ENCODE results near the gene CDK17. TPM values are rescaled to one million over a fixed set of nuclear protein-coding genes. Genes with fewer than 3 reads are reported as not detected.
"Not testable (repeated sequence)": the region's sequence is repeated elsewhere in the genome, so short reads cannot be mapped to it uniquely, and the experiment has no call there.

Gene CDK17
- total and polyA plus RNA-seq, 10 donors: 12.9 to 108 (median 66.4) TPM

DNA sequence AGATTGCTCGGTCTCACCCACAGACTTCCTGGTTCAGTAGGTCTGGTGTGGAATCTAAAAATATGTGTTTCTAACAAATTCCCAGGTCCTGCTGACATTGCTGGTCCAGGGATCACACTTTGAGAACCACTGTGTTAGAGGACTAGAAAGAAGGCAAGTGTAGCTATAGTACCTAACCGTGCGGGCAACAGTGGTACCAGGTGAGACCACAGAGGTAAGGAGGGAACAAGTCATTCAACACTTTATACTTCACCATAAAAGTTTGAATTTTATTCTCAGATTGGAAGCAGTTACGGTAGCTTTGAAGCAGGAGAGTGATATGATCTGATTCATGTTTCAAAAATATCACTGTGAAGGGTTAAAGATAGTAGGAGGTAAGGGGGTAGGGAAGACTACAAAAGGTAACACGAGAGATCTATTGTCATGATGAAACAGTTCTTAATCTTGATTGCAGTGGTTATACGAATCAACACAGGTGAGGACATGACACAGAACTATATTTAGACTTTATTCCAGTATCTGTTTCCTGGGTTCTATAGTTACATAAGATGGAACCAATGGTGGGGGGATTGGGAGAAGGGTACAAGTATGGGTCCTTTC lies 73.5 kb downstream of the CDK17 start:
- Histone ChIP-seq H3K9me3 (no peaks in the 10 kb centered on the region), H3K4me1 (peaks cover 3 to 64% (median 35%) of the 10 kb centered on the region in 6 donors), H3K36me3 (peaks cover 4 to 48% (median 12%) of the 10 kb centered on the region in 6 donors), H3K4me3 (no peak overlapping the region), H3K27ac (peak overlapping the region in 4 of 8 donors; percentile 1 to 61 (median 12)), H3K27me3 (replicated peaks in 1 of 7) (no peaks in the 10 kb centered on the region)
- WGBS, 5 donors: 68 to 79% (median 75%) methylated on average over 6 of the region's 6 CpGs
- intact Hi-C loops (cut with DNase I; ENCODE audit: low total_unique reads): loop anchor here (2.0 kb wide), 1 partner anchor 14 kb away; no protein-coding TSS in a partner anchor
- DNase-seq: no peak
- TF ChIP-seq, protein P1, sequence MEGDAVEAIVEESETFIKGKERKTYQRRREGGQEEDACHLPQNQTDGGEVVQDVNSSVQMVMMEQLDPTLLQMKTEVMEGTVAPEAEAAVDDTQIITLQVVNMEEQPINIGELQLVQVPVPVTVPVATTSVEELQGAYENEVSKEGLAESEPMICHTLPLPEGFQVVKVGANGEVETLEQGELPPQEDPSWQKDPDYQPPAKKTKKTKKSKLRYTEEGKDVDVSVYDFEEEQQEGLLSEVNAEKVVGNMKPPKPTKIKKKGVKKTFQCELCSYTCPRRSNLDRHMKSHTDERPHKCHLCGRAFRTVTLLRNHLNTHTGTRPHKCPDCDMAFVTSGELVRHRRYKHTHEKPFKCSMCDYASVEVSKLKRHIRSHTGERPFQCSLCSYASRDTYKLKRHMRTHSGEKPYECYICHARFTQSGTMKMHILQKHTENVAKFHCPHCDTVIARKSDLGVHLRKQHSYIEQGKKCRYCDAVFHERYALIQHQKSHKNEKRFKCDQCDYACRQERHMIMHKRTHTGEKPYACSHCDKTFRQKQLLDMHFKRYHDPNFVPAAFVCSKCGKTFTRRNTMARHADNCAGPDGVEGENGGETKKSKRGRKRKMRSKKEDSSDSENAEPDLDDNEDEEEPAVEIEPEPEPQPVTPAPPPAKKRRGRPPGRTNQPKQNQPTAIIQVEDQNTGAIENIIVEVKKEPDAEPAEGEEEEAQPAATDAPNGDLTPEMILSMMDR (IDR thresholded peaks at IDR 0.05 in 8 of 11, conservative IDR thresholded peaks at IDR 0.05 in 3 of 11): no peak
- TF ChIP-seq POLR2A (IDR thresholded peaks at IDR 0.05) (no peak), POLR2AphosphoS5 (IDR thresholded peaks at IDR 0.05) (no peak)

DNA sequence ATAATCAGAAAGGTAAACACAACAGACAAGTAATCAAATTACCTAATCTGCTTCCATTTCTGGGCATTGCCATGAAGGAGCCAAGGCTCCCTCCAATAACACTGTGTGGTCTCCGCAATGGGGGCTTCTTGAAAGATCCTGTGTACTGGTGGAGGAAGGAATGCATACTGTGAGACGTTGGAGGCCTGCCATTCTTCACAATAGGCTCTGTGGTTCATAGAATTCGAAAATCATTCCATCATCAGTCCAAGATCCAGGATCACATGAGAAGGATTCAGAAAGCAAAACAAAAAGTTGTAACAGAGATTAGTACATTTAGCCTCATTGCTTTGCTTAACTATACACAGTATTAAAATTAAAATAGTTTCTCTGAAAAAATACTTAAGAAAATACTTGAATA lies 76.3 kb downstream of the CDK17 start:
- WGBS, 5 donors: 82 to 90% (median 87%) methylated on average over 3 of the region's 3 CpGs
- no peak overlapping the region for H3K4me3 ChIP-seq
- no peaks in the 10 kb centered on the region for H3K27me3 ChIP-seq (replicated peaks in 1 of 7)
- peaks cover 4 to 33% (median 12%) of the 10 kb centered on the region in 6 donors for H3K36me3 ChIP-seq
- intact Hi-C loops (cut with DNase I; ENCODE audit: low total_unique reads): no loop called here
- DNase-seq: no peak
- H3K27ac ChIP-seq: peak overlapping the region in 1 of 8 donors; percentile 10
- H3K4me1 ChIP-seq: peaks cover 3 to 46% (median 30%) of the 10 kb centered on the region in 6 donors
- TF ChIP-seq POLR2AphosphoS5 (IDR thresholded peaks at IDR 0.05): no peak
- TF ChIP-seq, protein P1 (IDR thresholded peaks at IDR 0.05 in 8 of 11, conservative IDR thresholded peaks at IDR 0.05 in 3 of 11): no peak
- TF ChIP-seq POLR2A (IDR thresholded peaks at IDR 0.05): no peak
- no peaks in the 10 kb centered on the region for H3K9me3 ChIP-seq

DNA sequence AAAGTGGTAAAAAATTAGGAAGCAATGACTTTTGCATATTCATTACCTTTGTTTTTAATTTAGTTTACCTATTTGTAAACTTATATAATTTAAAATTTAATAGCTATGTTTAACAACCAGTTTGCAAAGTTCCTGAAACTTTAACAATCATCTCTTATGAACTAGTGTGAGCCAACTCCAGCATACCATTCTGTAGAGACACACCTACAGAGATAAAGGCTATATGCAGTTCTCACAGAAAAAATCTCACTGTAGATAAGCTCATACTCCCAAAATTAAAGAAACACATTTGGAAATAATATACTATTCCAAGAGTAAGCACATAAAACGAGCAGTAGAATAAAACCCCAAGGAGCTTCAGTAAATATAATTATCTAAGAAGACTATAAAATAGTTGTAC lies 77.5 kb downstream of the CDK17 start:
- TF ChIP-seq, protein P1 (IDR thresholded peaks at IDR 0.05 in 8 of 11, conservative IDR thresholded peaks at IDR 0.05 in 3 of 11): no peak
- TF ChIP-seq POLR2A (IDR thresholded peaks at IDR 0.05): no peak
- intact Hi-C loops (cut with DNase I; ENCODE audit: low total_unique reads): no loop called here
- Histone ChIP-seq H3K27me3 (replicated peaks in 1 of 7) (no peaks in the 10 kb centered on the region), H3K9me3 (no peaks in the 10 kb centered on the region), H3K27ac (no peak overlapping the region), H3K4me3 (no peak overlapping the region), H3K4me1 (peaks cover 0 to 34% (median 23%) of the 10 kb centered on the region in 6 donors), H3K36me3 (peaks cover 4 to 28% (median 12%) of the 10 kb centered on the region in 6 donors)
- no peak for DNase-seq
- 91 to 100% (median 94%) methylated on average over 1 of the region's 1 CpG for WGBS, 5 donors

DNA sequence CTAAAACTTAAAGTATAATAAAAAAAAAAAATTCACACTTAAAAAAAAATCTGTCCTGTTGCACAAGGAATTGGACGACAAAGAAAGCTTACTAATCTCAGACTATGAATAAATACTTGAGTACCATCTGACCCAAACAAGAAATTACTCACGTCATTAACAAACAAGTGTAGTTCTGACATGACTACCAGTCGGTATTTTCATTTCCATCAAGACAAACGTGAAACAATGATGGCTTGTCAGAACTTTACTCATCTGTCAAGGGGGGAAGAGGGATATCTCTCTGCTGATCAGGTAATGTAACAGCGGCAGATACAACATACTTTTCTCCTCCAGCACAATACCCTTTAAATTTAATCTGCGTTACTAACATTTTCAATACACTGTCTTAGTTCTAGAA lies 78.3 kb downstream of the CDK17 start:
- H3K9me3 ChIP-seq: no peaks in the 10 kb centered on the region
- intact Hi-C loops (cut with DNase I; ENCODE audit: low total_unique reads): no loop called here
- 78 to 92% (median 81%) methylated on average over 6 of the region's 6 CpGs for WGBS, 5 donors

DNA sequence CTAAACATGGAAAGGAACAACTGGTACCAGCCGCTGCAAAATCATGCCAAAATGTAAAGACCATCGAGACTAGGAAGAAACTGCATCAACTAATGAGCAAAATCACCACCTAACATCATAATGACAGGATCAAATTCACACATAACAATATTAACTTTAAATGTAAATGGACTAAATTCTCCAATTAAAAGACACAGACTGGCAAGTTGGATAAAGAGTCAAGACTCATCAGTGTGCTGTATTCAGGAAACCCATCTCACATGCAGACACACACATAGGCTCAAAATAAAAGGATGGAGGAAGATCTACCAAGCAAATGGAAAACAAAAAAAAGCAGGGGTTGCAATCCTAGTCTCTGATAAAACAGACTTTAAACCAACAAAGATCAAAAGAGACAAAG lies 82.4 kb downstream of the CDK17 start:
- H3K27ac ChIP-seq; DNase-seq; intact Hi-C loops (cut with DNase I; ENCODE audit: low total_unique reads); H3K9me3 ChIP-seq; H3K4me3 ChIP-seq; H3K27me3 ChIP-seq (replicated peaks in 1 of 7): not testable (repeated sequence)
- Histone ChIP-seq H3K4me1 (peaks cover 0 to 23% (median 13%) of the 10 kb centered on the region in 6 donors), H3K36me3 (peaks cover 0 to 16% (median 5%) of the 10 kb centered on the region in 6 donors)
- WGBS, 5 donors: 88 to 100% (median 94%) methylated on average over 2 of the region's 2 CpGs

More for the DNA sequence above, 78.3 kb downstream of the CDK17 start:
- Histone ChIP-seq H3K4me3 (no peak overlapping the region), H3K27ac (no peak overlapping the region), H3K36me3 (peaks cover 4 to 28% (median 12%) of the 10 kb centered on the region in 6 donors), H3K27me3 (replicated peaks in 1 of 7) (no peaks in the 10 kb centered on the region), H3K4me1 (peaks cover 0 to 26% (median 15%) of the 10 kb centered on the region in 6 donors)
- TF ChIP-seq POLR2AphosphoS5 (IDR thresholded peaks at IDR 0.05) (no peak), POLR2A (IDR thresholded peaks at IDR 0.05) (no peak)
- TF ChIP-seq, protein P1 (IDR thresholded peaks at IDR 0.05 in 8 of 11, conservative IDR thresholded peaks at IDR 0.05 in 3 of 11): no peak
- DNase-seq: no peak
